NCI-H2196 treated with DMSO at 0.1 percent for 48 hours (cell line): ENCODE results near the gene ANLN.

Source experiments
- DNase-seq: peaks from one replicate; lab custom pipeline; 2025; ENCODE audit not compliant: unreplicated experiment; lab: John Stamatoyannopoulos, UW

ANLN gene, protein sequence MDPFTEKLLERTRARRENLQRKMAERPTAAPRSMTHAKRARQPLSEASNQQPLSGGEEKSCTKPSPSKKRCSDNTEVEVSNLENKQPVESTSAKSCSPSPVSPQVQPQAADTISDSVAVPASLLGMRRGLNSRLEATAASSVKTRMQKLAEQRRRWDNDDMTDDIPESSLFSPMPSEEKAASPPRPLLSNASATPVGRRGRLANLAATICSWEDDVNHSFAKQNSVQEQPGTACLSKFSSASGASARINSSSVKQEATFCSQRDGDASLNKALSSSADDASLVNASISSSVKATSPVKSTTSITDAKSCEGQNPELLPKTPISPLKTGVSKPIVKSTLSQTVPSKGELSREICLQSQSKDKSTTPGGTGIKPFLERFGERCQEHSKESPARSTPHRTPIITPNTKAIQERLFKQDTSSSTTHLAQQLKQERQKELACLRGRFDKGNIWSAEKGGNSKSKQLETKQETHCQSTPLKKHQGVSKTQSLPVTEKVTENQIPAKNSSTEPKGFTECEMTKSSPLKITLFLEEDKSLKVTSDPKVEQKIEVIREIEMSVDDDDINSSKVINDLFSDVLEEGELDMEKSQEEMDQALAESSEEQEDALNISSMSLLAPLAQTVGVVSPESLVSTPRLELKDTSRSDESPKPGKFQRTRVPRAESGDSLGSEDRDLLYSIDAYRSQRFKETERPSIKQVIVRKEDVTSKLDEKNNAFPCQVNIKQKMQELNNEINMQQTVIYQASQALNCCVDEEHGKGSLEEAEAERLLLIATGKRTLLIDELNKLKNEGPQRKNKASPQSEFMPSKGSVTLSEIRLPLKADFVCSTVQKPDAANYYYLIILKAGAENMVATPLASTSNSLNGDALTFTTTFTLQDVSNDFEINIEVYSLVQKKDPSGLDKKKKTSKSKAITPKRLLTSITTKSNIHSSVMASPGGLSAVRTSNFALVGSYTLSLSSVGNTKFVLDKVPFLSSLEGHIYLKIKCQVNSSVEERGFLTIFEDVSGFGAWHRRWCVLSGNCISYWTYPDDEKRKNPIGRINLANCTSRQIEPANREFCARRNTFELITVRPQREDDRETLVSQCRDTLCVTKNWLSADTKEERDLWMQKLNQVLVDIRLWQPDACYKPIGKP

GRCh38 chr7:36389371-36390198, at the start of gene ANLN:
Gene ANLN (plus strand): TSS chr7:36389862. CDS start chr7:36390027, 165 bp downstream.
- peak; percentile 90 for DNase-seq

DNA sequence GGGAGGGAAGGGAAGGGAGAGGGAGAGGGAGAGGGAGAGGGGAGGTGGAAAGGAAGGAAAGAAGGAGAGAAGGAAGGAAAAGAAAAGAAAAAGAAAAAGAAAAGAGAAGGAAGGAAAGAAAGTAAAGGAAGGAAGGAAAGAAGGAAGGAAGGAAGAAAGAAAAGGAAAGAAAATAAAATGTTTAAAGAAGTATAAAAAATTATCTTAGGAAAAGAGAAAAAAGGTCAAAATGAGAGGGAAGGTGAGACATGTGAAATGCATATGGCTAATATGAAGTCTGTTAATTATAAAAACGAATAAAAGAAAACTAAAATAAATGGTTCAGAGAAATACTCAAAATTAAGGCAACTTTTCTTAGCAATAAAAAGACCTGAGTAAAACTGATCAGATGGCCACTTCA, 46.1 kb upstream of the ANLN start:
- no peak for DNase-seq

GRCh38 chr7:36344622-36345021, 45.0 kb upstream of the ANLN start:
- no peak for DNase-seq

- DNase-seq: no peak
These were observed 43.3 kb upstream of the ANLN start for GRCh38 chr7:36346260-36346831.

DNA sequence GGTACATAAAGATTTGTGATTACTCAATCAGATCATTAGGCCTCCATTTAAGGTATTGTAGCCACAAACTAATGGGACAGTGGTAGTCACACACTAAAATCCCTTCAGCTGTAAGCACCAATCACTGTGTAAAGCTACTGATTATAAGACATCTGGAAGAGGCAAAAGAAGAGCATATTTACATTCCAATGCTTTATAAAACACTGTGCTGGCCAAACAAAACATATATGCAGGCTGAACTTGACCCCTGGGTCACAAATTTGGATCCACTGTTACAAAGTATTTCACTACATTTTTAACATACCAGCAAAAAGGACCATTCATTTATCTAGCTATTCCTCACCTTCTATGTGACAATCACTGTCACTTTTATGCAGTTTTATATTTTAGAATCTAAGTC, 41.4 kb upstream of the ANLN start:
- no peak for DNase-seq

GRCh38 chr7:36348771-36349170, 40.9 kb upstream of the ANLN start:
- DNase-seq: no peak

- DNase-seq: no peak
These were observed 40.0 kb upstream of the ANLN start for GRCh38 chr7:36349626-36350025.

DNA sequence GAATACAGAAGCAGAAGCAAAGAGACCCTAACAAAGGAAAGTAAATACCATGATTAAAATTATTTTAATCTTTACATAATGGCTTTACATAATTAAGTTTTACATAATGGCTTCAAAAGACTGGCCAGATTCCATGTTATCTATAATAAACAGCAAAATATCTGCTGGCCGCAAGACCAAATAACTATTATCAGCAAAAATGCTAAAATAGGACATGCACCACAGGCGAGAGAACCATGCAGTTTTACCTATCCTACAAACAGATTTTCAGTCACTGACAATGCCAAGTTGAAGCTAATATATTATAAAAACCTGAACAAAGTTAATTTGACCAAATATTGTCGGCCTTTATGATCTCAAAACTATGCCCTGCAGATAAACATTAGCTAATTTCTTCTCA, 34.2 kb upstream of the ANLN start:
- no peak for DNase-seq

GRCh38 chr7:36357054-36357453, 32.6 kb upstream of the ANLN start:
- DNase-seq: no peak

- no peak for DNase-seq
These were observed 31.1 kb upstream of the ANLN start for GRCh38 chr7:36358589-36358988.

GRCh38 chr7:36360244-36360643, 29.4 kb upstream of the ANLN start:
- no peak for DNase-seq

DNA sequence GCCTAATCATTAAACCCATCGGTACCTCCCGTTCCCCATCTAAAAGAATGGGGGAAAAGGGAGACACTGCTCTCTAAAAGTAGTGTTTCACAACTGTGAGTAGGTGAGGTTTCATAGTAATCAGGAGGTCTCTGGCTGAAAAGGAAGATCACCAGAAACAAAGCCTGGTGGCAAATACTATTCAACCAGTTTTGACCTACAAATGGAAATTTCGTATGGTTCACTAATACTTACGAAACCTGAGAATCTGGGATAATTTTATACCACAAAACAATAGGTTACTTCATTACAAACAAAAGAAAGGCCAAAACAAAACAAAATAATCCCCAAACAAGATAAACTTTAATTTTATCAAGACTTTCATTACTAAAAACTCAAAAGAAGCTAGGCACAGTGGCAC, 28.4 kb upstream of the ANLN start:
- no peak for DNase-seq

GRCh38 chr7:36363515-36363914, 26.1 kb upstream of the ANLN start:
- no peak for DNase-seq

- no peak for DNase-seq
These were observed 23.5 kb upstream of the ANLN start for GRCh38 chr7:36366005-36366717.

DNA sequence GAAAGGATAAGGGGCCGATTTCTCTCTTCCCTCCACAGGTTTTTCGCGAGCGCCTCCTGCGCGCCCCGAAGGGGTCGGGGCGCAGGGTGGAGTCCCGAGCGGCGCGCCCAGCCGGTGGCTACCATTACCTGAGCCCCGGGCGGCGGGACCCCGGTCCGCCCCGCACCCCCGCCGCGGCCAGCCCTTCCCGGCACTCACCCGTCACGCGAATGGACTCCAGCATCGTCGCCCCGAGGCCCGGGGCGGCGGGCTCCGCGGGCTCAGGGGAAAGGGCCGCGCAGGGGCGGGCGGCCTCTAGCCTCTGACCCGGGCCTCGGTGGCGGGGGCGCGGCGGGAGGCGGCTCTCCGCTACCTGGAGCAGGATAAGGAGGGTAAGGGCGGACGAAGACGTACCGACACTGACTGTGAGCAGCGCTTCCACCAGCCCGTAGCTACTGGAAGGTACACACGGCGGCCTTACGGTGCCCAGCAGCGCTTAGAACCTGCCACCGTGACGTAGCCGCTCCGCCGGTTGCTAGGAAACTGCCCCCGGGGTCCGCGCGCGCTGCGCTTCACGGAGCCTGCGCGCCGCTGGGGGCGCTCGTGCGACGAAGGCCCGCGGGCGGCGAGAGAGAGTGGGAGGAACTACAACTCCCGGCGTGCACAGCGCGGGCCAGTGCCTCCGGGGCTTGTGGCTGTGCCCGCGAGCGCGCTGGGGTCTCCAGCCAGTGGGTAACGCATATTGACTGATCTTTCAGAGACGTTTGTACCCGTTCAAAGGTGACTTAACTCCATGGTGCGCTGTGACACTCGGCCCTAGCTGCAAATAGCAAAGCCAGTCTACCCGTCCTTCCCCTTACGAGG, 22.7 kb upstream of the ANLN start:
- DNase-seq: peak; percentile 93

DNA sequence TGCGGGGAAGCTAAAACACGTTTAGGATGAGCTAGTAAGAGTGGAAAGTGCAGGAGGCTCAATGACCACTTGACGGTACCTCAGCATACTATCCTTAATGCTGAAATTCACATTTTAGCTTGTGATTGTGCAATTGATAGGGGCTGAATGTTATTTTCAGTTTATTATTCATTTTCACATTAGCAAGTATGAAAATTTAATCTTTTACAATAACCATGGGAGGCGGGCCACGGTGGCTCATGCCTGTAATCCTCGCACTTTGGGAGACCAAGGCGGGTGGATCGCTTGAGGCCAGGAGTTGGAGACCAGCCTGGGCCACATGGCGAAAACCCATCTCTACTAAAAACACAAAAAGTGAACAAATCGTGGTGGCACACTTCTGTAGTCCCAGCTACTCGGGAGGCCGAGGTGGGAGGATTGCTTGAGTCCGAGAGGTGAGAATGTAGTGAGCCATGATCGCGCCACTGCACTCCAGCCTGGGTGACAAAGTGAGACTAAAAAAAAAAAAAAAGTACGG, 22.0 kb upstream of the ANLN start:
- DNase-seq: no peak

GRCh38 chr7:36368496-36368895, 21.2 kb upstream of the ANLN start:
- DNase-seq: no peak

DNA sequence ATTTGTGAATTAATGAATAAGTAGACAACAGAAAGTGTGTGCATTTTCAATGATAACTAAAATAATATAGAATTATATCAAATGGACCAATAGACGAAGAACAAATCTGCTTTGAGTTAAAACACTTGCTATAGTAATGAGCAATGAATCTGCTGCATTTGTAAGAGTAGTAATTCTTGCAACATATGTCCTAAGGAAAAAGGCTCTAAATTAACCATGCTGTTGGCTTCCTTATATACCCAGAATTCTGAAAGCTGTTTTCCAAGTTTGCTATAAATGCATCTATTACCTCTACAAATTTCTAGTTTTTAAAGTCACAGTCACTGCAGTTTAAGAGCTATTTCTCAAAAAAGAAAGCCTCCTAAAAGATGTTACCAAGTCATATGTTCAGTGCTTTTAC, 20.5 kb upstream of the ANLN start:
- DNase-seq: no peak

DNA sequence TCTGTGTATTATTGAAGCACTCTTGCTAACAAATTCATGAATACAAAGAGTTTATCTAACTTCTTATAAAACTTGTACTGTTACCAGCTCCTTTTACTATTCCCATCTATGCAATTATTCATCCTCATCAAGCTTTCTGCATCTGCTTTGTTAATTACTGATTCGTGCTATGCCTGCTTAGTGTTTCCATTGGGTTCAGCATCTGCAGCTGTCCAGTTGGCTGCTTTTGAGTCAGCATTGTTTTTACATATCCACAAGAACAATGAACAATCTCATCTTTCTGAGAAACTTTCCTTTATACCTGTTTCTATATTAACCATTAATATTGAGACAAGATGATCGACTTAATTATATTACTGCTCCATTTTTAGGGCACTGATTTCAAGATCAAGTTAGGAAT, 19.6 kb upstream of the ANLN start:
- DNase-seq: no peak
